GM23338 (cell line): ENCODE data around the gene SLC9C1. TPM values are rescaled to one million over a fixed set of nuclear protein-coding genes. Genes with fewer than 3 reads are reported as not detected.

Source experiments
- ATAC-seq: fragments of 200-7000 bp; cut with Tn5 transposase; 3 replicates; pipeline ENCODE4 v1.9.1; 2020
- DNase-seq: peaks from one replicate; pipeline ENCODE4 v3.0.0-alpha.2; 2015; ENCODE audit warnings: low spot score
- H2AFZ ChIP-seq: fragments of 200-600 bp; sonication (generic); 2 replicates; pipeline ENCODE4 v1.8.0; 2016; ENCODE audit warnings: antibody characterized with exemption, mild to moderate bottlenecking, moderate library complexity
- H3F3A ChIP-seq: fragments of 200-600 bp; sonication (generic); replicated peaks from 2 replicates; pipeline ENCODE4 v1.8.0; 2017; ENCODE audit warnings: antibody characterized with exemption, mixed run types, low read depth
- H3K27ac ChIP-seq: fragments of 200-600 bp; sonication (generic); 2 replicates; pipeline ENCODE4 v1.6.1; 2016; ENCODE audit warnings: low read depth
- H3K27me3 ChIP-seq: fragments of 200-600 bp; sonication (generic); 2 replicates; pipeline ENCODE4 v1.8.0; 2016; ENCODE audit warnings: mild to moderate bottlenecking, mixed run types, moderate library complexity; ENCODE audit not compliant: insufficient read depth
- H3K36me3 ChIP-seq: fragments of 200-600 bp; sonication (generic); 2 replicates; pipeline ENCODE4 v1.8.0; 2016; ENCODE audit warnings: mild to moderate bottlenecking; ENCODE audit not compliant: insufficient read depth
- H3K4me1 ChIP-seq: fragments of 200-600 bp; sonication (generic); 2 replicates; pipeline ENCODE4 v1.8.0; 2016; ENCODE audit warnings: mild to moderate bottlenecking, moderate library complexity; ENCODE audit not compliant: insufficient read depth
- H3K4me2 ChIP-seq: fragments of 200-600 bp; sonication (generic); 2 replicates; pipeline ENCODE4 v1.7.1; 2017; ENCODE audit warnings: mixed run types
- H3K4me3 ChIP-seq: fragments of 200-600 bp; sonication (generic); 2 replicates; pipeline ENCODE4 v1.6.1; 2016; ENCODE audit warnings: mixed run types
- H3K79me2 ChIP-seq: fragments of 200-600 bp; sonication (generic); replicated peaks from 2 replicates; pipeline ENCODE4 v1.8.0; 2017; ENCODE audit warnings: mild to moderate bottlenecking; ENCODE audit not compliant: insufficient read depth
- H3K9me2 ChIP-seq: fragments of 200-600 bp; sonication (generic); 2 replicates; pipeline ENCODE4 v1.8.0; 2017; ENCODE audit not compliant: insufficient read depth
- H4K20me1 ChIP-seq: fragments of 200-600 bp; sonication (generic); replicated peaks from 2 replicates; pipeline ENCODE4 v1.8.0; 2017; ENCODE audit warnings: mild to moderate bottlenecking; ENCODE audit not compliant: insufficient read depth
- H3K27ac Mint-ChIP-seq: 2 replicates; pipeline ENCODE4 v1.8.0; 2020; ENCODE audit warnings: inconsistent platforms, mild to moderate bottlenecking, moderate library complexity, mixed read lengths
- H3K27me3 Mint-ChIP-seq: 3 replicates; pipeline ENCODE4 v1.8.0; 2022; ENCODE audit warnings: low read depth, mild to moderate bottlenecking, moderate library complexity, mixed read lengths, inconsistent platforms; ENCODE audit not compliant: insufficient read depth, poor library complexity
- H3K36me3 Mint-ChIP-seq: 3 replicates; pipeline ENCODE4 v1.8.0; 2021; ENCODE audit warnings: low read depth, mild to moderate bottlenecking, inconsistent platforms, moderate library complexity, mixed read lengths
- H3K4me1 Mint-ChIP-seq: 3 replicates; pipeline ENCODE4 v1.8.0; 2020; ENCODE audit warnings: mild to moderate bottlenecking, inconsistent platforms, mixed read lengths
- H3K4me3 Mint-ChIP-seq: 3 replicates; pipeline ENCODE4 v1.8.0; 2021; ENCODE audit warnings: moderate library complexity, mild to moderate bottlenecking, inconsistent platforms, mixed read lengths
- H3K9me3 Mint-ChIP-seq: 3 replicates; pipeline ENCODE4 v1.8.0; 2020; ENCODE audit warnings: moderate library complexity, mild to moderate bottlenecking, inconsistent platforms, mixed read lengths
- CREB1 ChIP-seq: fragments of 250-450 bp; sonication (Bioruptor Pico); IDR thresholded peaks from 2 replicates; pipeline ENCODE4 v1.5.0; 2020; ENCODE audit warnings: low read depth, mild to moderate bottlenecking, moderate library complexity
- EZH2 ChIP-seq: fragments of 200-600 bp; sonication (generic); IDR thresholded peaks from one replicate; pipeline ENCODE4 v1.8.0; 2017; ENCODE audit warnings: antibody characterized with exemption, mild to moderate bottlenecking, low read depth; ENCODE audit not compliant: unreplicated experiment
- EZH2phosphoT487 ChIP-seq: fragments of 200-600 bp; sonication (generic); IDR thresholded peaks from one replicate; pipeline ENCODE4 v1.8.1; 2018; ENCODE audit warnings: antibody characterized with exemption; ENCODE audit not compliant: unreplicated experiment
- JUNB ChIP-seq: IDR thresholded peaks from one replicate; pipeline ENCODE4 v1.6.1; 2016; ENCODE audit warnings: antibody characterized with exemption; ENCODE audit not compliant: unreplicated experiment
- NANOG ChIP-seq: IDR thresholded peaks from 2 replicates; pipeline ENCODE4 v1.6.1; 2016; ENCODE audit warnings: antibody characterized with exemption, borderline replicate concordance
- REST ChIP-seq: IDR thresholded peaks from one replicate; pipeline ENCODE4 v1.6.1; 2018; ENCODE audit warnings: antibody characterized with exemption; ENCODE audit not compliant: unreplicated experiment
- STAT1 ChIP-seq: IDR thresholded peaks from one replicate; pipeline ENCODE4 v1.6.1; 2016; ENCODE audit warnings: antibody characterized with exemption; ENCODE audit not compliant: unreplicated experiment
- ZNF114 ChIP-seq: fragments of 250-450 bp; sonication (Bioruptor Pico); IDR thresholded peaks from 2 replicates; pipeline ENCODE4 v1.5.0; 2020; ENCODE audit warnings: mild to moderate bottlenecking, moderate library complexity
- ZNF462 ChIP-seq: fragments of 250-450 bp; sonication (Bioruptor Pico); IDR thresholded peaks from 2 replicates; pipeline ENCODE4 v1.5.0; 2020; ENCODE audit warnings: mild to moderate bottlenecking, moderate library complexity
- polyA plus RNA-seq: library from polyadenylated mRNA; unstranded; fragments of >200 nt; fragmentation: Nextera tagmentation; extraction: Ambion mirVana; gene quantifications from 2 replicates; pipeline ENCODE4 v1.2.1, GENCODE V29; 2016
- total RNA-seq: library from RNA; depleted of rRNA; stranded (reverse); fragments of >200 nt; shearing (Covaris generic); gene quantifications from 2 replicates; pipeline ENCODE4 v1.2.3, GENCODE V29; 2014
- TF ChIP-seq, protein P1 (sequence below), 2 experiments: fragments of 200-600 bp in 1 of 2; sonication (generic) in 1 of 2; conservative IDR thresholded peaks; 2 replicates each; pipeline versions ENCODE4 v1.5.1 to v1.6.1; 2016 to 2017; ENCODE audit warnings: antibody characterized with exemption in 2 of 2, low read depth in 2 of 2, mild to moderate bottlenecking in 2 of 2, moderate library complexity in 1 of 2

Gene SLC9C1
- total and polyA plus RNA-seq, 2 experiments from 2014 or later, result 0.97 to 1.8 TPM

- TF ChIP-seq CREB1 (CRISPR knock-in tag), result no peak
- TF ChIP-seq, protein P1, sequence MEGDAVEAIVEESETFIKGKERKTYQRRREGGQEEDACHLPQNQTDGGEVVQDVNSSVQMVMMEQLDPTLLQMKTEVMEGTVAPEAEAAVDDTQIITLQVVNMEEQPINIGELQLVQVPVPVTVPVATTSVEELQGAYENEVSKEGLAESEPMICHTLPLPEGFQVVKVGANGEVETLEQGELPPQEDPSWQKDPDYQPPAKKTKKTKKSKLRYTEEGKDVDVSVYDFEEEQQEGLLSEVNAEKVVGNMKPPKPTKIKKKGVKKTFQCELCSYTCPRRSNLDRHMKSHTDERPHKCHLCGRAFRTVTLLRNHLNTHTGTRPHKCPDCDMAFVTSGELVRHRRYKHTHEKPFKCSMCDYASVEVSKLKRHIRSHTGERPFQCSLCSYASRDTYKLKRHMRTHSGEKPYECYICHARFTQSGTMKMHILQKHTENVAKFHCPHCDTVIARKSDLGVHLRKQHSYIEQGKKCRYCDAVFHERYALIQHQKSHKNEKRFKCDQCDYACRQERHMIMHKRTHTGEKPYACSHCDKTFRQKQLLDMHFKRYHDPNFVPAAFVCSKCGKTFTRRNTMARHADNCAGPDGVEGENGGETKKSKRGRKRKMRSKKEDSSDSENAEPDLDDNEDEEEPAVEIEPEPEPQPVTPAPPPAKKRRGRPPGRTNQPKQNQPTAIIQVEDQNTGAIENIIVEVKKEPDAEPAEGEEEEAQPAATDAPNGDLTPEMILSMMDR (conservative IDR thresholded peaks at IDR 0.05; ENCODE audit: low read depth in 2 of 2), result no peak
- no peak for TF ChIP-seq REST
- TF ChIP-seq JUNB, result no peak
Measured at GRCh38 chr3:112231727-112232126, 62.3 kb downstream of the SLC9C1 start (continued).

DNA sequence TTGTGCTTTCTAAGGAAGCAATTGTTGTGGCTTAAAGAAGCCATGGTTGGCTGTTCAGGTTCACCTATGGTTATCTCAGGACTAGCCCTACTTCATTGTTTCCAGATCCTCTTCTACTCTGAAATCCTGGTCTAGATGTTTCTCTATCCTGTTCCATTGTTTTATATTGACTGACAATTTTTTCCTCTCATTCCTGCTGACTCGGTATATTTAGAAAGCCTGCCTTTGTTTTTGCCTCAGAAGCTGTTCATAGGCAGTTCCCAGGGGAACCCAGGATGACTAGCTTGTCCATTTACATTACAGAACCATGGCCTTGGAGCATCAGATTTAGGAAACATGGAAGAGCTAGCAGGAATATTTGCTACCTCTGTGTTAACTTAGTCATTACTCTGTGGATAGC lies 64.0 kb downstream of the SLC9C1 start:
- Histone ChIP-seq H2AFZ (no peak overlapping the region), H3K4me2 (no peak overlapping the region), H3K36me3 (no peaks in the 10 kb centered on the region), H3K4me3 (no peak overlapping the region), H3K4me1 (peaks cover 8% of the 10 kb centered on the region; the same call in 1 of the 2 replicates), H4K20me1 (no peaks in the 10 kb centered on the region), H3K27ac (no peak overlapping the region), H3K79me2 (no peaks in the 10 kb centered on the region), H3K27me3 (no peaks in the 10 kb centered on the region), H3K9me2 (peaks cover 4% of the 10 kb centered on the region; the same call in 1 of the 2 replicates), H3F3A (no peaks in the 10 kb centered on the region)
- ATAC-seq (no peak), DNase-seq (no peak)
- Mint-ChIP-seq H3K36me3 (no peaks in the 10 kb centered on the region; the same call in 2 of the 3 replicates), H3K27ac (no peak overlapping the region), H3K27me3 (peaks cover 2% of the 10 kb centered on the region), H3K4me3 (no peak overlapping the region), H3K4me1 (no peaks in the 10 kb centered on the region; the same call in 1 of the 3 replicates), H3K9me3 (peaks cover 10% of the 10 kb centered on the region; the same call in 2 of the 3 replicates)
- TF ChIP-seq NANOG, result no peak
- TF ChIP-seq ZNF114 (CRISPR knock-in tag), result no peak
- TF ChIP-seq EZH2phosphoT487, result no peak
- TF ChIP-seq EZH2, result no peak
- TF ChIP-seq STAT1, result no peak
- no peak for TF ChIP-seq JUNB
- no peak for TF ChIP-seq ZNF462 (CRISPR knock-in tag)
- TF ChIP-seq, protein P1 (conservative IDR thresholded peaks at IDR 0.05; ENCODE audit: low read depth in 2 of 2), result no peak
- TF ChIP-seq CREB1 (CRISPR knock-in tag), result no peak
